Measurements from ENCODE around the gene RGS14.
A peak's percentile ranks its signal among the peaks of the same experiment; 100 is the strongest.
"Not testable (repeated sequence)": the region's sequence is repeated elsewhere in the genome, so short reads cannot be mapped to it uniquely, and the experiment has no call there.

The RGS14 gene

DNA sequence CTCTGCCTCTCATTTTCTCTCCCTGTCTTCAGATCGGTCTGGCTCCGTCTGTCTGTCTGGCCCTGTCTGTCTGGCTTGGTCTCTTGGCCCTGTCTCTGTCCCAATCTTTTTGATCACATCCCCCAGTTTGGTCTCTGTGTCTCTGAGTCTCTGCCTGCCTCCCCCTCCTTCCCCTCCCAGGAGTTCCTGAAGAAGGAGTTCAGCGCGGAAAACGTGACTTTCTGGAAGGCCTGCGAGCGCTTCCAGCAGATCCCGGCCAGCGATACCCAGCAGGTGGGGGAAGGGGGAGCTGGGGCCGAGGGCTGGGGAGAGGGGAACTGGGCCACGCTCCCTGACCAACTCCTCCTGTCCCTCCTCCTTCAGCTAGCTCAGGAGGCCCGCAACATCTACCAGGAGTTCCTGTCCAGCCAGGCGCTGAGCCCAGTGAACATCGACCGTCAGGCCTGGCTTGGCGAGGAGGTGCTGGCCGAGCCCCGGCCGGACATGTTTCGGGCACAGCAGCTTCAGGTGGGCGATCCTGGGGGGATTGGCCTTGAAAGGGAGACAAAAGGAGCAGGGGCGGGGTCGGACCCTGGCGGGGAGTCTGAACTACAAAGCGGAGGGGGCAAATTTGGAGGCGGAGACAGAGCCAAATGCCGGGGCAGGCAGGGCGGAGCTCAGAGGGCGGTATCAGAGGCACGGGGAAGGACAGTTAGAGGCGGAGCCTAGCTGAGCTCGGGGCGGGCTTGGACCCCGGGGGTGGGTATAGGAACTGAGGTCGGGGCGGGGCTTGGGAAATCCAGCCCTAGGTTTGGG, 9.0 kb downstream of the RGS14 start:
- no peak for DNase-seq (ENCODE audit: low read depth in 3 of 3)

DNA sequence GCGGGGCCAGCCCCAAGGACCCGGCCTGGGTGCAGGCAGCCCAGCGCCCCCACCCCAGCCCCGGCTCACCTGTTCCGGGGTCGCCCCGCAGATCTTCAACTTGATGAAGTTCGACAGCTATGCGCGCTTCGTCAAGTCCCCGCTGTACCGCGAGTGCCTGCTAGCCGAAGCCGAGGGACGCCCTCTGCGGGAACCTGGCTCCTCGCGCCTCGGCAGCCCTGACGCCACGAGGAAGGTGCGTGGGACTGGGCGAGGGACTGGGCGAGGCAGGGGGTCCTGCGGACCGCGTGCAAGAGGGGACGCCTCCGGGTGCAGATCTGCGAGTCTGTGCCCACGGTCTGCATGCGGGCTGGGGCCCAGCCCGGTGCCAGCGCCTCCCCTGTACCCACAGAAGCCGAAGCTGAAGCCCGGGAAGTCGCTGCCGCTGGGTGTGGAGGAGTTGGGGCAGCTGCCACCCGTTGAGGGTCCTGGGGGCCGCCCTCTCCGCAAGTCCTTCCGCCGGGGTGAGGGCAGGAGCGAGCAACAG, 9.7 kb downstream of the RGS14 start:
- DNase-seq (ENCODE audit: low read depth in 3 of 3), result no peak

DNA sequence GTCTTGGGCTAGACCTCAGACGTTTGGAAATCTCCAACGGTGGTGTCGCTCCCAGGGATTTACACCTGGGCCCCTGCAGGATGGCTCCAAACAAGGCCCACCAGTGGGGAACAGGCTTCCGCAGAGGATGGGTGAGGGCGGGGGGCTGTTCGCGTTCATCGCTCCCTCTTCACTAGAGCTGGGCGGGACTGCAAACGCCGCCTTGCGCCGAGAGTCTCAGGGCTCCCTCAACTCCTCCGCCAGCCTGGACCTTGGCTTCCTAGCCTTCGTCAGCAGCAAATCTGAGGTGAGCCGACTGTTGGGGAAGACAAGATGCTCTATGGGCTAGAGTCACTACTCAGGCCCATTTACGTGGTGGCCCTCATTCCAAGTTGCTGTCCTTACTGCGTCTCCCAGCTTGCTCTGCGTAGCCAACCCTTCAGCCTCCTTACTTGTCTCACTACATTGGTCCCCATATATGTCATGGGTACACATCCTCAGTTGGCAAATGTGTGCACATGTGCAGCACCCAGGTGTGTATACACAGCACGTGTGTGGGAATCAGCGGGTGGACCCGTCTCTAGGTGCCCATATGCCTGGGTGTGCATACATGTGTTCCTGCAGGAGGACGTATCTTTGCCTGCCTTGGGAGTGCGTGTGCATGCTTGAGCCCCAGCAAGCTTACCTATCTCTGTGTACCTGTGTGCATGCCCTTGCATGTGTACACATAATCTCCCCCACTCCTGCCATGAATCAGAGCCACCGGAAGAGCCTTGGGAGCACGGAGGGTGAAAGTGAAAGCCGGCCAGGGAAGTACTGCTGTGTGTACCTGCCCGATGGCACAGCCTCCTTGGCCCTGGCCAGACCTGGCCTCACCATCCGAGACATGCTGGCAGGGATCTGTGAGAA, 10.5 kb downstream of the RGS14 start:
- DNase-seq (ENCODE audit: low read depth in 3 of 3), result no peak

DNA sequence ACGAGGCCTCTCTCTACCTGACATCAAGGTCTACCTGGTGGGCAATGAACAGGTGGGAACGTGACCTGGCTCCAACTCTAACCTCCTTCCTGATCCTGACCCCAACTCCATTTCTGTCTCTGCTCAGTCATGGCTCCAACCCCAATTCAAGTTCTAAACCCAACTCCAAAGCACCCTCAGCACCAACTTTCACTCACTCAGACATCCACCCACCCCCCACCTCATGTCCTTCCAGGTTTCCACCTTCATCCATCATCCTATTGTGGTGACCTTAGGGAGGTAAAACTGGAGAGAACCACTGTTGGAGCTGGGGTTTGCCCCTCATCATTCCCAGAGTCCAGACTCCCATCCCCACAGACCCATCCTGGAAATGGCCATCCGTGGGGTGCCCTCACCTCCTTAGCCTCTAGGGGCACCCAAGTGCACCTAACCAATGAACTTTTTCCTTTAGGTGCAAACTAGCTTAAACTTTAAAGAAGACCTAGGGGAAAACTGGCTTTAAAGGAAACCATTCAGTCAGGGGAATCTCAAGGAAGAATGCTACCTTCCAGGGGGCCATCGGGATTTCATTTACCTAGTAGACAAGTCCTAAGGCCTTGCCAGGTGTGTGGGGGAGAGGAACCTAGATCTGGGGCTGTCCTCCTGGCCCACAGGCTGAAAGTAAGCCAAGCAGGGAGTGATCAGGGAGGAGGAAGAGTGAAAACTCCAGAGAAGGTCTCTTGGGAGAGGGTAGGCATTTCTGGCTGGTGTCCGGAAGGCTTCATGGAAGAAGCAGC, 11.3 kb downstream of the RGS14 start:
- DNase-seq (ENCODE audit: low read depth in 3 of 3), result no peak

DNA sequence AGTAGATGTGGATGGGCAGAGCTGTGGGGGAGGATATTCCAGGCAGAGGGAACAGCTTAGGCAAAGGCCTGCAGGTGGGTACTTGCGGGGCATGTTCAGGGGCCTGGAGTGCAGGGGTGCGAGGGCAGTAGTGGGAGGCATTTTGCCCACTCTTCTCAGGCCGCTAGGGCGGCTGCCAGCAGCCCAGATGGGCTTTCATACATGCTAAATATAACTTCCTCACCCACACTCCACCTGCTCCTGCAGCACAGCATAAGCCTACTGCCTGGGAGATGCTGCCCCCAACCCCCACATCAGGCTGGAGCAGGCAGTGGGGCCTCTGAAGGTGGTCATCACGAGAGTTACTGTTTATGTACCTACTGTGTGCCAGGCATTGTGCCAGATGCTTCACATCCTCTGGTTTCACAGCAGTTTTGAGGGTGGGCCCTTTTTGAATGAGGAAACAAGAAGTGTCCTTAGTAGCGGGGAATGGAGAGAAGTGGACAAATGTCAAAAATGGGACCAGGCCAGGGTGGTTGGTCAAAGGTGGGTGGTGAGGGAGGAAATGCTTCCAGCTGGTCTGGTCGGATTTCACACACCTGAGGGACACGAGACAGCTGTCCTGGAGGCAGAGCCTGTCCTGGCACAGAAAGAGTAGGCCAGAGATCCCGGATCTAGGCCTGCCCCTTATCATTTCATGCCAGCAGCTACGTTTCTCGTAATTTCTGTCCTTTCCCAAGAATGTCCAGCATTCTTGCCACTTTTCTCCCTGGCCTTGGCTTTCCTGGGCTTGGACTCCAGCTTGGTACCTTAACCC, 12.1 kb downstream of the RGS14 start:
- no peak for DNase-seq (ENCODE audit: low read depth in 3 of 3)

DNA sequence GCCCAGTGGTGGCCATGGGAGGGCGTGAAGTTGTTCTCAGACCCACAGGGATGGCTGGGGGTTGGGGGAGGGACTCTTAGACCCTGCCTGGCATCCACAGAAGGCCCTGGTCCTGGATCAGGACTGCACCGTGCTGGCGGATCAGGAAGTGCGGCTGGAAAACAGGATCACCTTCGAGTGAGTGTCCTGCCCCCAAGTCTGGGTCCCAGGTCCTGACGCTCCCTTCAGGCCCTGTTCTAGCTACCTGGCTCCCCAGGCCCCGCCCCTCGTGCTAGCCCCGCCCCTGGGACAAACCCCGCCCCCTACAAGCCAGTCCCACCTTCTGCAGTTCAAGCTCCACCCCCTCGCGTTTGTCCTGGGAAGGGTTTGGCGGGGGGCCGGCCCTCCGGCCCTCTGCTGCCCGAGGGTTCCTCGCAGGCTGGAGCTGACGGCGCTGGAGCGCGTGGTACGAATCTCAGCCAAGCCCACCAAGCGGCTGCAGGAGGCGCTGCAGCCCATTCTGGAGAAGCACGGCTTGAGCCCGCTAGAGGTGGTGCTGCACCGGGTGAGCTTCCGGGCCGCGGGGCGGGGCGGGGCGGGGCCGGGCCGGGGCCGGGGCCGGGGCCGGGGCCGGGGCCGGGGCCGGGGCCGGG, 12.9 kb downstream of the RGS14 start:
- peak in 1 of 3 experiments; percentile 61 for DNase-seq (ENCODE audit: low read depth in 3 of 3)

DNA sequence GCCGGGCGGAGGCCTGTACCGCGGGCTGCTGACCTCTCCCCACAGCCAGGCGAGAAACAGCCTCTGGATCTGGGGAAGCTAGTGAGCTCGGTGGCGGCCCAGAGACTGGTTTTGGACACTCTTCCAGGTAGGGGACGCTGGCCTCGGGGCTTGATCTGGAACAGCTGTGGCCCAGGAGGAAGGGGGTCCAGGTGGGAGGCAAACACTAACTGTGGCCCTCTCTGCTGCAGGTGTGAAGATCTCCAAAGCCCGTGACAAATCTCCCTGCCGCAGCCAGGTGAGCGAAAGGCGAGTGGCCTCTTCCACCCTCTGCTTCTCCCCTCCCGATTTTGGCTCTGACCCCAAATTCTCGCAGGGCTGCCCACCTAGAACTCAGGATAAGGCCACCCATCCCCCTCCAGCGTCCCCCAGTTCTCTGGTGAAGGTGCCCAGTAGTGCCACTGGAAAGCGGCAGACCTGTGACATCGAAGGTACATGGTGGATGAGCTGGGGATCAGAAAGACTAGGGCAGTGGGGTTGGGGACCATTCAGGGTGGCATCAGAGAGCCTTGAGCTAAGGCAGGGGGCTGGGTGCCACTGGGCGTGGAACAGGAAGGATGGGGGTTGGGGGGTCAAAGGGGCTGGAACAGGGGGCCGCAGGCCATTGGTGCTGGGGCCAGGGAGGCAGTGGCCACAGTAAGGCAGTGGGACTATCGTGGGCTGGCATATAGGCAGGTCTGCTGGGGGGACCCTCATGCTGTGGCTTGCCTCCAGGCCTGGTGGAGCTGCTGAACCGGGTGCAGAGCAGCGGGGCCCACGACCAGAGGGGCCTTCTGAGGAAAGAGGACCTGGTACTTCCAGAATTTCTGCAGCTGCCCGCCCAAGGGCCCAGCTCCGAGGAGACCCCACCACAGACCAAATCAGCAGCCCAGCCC, 13.7 kb downstream of the RGS14 start:
- no peak for DNase-seq (ENCODE audit: low read depth in 3 of 3)

DNA sequence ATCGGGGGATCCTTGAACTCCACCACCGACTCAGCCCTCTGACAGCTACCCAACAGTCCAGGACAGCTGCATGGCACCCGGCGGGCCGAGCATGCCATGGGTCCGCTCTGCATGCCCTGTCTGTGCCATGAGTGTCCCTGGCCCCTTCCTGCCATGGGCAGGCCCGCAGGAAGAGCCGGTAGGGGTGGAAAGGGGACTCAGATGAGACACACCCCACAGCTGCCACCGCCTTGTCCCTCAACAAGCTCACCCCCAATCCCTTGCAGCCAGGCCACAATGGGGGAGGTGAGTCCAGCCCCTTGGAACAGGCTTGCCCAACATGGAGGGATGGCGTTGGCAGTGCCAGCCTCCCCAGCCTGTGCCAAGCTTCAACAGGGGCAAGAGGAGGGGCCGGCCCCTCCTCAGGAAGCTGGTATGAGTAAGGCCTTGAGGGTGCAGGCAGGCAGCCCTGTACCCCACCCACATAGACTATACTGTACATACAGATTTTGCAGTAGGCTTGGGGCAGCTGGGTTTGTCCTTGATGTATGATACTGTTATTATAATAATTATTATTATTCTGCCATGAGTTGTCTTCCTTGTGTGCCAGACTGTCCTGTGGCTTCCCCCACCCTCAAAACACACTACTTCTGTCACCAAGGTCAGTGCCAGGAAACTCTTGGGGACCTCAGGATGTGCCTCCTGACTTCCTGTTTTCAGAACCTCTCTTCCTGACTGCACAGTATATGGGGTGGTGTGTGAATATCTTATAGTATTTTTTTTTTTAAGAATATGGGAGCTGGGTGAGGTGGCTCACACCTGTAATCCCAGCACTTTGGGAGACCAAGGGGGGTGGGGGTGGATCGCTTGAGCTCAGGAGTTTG, 14.5 kb downstream of the RGS14 start:
- no peak for DNase-seq (ENCODE audit: low read depth in 3 of 3)

DNA sequence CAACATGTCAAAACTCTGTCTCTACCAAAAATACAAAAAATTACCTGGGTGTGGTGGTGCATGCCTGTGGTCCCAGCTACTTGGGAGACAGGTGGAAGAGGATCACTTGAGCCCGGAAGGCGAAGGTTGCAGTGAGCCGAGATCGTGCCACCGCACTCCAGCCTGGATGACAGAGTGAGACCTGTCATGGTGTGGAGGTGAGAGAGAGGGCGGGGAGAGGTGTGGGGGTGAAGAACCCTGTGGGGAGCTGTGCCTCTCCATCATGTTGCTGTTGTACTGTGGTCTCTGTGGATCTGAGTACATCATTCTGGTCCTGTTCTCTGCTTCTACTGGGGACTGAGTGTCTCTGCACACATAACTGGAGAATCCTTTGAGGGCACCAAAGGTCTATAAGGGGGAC, 15.2 kb downstream of the RGS14 start:
- no peak for DNase-seq (ENCODE audit: low read depth in 3 of 3)

DNA sequence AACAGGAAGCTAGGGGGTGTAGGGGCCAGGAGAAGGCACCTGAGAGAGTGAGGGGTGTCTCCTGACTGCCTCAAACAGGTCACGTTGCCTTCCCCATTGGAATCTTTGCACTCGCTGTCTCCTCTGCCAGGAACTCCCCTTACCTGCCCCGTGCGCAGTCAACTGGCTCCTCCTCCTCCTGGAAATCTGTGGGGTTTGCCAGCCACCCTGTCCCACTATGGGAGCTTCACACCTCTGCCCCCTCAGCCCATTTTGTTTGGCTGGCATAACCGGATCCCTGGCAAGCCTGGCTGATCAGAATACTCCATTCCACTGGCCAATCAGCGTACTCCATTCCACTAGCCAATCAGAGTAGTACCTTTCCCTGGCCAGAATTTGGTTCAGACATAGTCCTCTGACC, 16.1 kb downstream of the RGS14 start:
- DNase-seq (ENCODE audit: low read depth in 3 of 3), result no peak

DNA sequence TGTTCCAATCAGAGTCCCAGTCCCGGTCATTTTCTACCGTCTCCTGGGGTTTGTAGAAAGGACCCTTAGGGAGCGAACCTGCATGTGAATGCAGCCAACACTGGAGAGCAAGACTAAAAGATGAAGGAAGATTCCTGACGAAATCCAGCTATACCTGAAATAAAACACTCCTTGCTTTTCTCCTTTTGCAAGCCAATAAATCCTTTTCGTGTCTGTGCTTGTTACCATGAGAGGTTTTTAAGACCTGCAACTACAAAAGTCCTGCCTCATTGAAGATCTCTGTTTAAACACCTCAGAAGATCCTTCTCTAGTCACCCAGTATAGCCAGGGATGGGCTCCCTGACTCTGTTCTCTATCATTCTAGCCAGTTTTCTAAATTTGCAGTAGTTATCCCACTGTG, 16.5 kb downstream of the RGS14 start:
- no peak for DNase-seq (ENCODE audit: low read depth in 3 of 3)

DNA sequence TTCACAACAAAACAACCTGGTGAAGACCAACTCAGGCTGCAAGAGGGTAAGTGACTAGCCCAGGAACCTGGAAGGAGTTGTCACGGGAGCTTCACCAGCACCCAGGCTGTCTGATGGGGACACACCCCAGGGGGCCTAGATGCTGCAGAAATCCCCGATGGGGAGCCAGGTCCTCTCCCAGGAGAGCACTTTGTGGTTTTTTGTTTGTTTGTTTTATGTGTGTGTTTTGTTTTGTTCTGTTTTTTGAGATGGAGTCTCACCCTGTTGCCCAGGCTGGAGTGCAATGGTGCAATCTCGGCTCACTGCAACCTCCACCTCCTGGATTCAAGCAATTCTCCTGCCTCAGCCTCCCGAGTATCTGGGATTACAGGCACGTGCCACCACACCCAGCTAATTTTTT, 17.8 kb downstream of the RGS14 start:
- DNase-seq (ENCODE audit: low read depth in 3 of 3), result not testable (repeated sequence)

DNA sequence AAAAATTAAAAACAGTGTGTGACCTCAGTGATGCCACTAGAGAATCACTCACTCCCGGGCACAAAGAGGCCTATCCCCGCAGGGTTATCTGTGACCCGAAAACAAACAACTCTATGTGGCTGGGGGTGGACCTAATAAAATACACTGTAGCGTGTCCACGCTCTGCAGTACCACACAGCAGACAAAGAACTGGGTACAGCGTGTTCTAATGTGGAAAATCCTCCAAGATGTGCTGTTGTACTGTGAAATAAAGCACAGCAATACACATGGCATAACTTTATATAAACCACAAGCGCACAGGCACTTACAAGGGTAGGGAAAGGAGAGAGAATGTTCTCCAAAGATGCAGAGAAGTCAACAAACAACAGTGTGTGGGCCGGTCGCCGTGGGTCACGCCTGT, 18.4 kb downstream of the RGS14 start:
- DNase-seq (ENCODE audit: low read depth in 3 of 3), result no peak

DNA sequence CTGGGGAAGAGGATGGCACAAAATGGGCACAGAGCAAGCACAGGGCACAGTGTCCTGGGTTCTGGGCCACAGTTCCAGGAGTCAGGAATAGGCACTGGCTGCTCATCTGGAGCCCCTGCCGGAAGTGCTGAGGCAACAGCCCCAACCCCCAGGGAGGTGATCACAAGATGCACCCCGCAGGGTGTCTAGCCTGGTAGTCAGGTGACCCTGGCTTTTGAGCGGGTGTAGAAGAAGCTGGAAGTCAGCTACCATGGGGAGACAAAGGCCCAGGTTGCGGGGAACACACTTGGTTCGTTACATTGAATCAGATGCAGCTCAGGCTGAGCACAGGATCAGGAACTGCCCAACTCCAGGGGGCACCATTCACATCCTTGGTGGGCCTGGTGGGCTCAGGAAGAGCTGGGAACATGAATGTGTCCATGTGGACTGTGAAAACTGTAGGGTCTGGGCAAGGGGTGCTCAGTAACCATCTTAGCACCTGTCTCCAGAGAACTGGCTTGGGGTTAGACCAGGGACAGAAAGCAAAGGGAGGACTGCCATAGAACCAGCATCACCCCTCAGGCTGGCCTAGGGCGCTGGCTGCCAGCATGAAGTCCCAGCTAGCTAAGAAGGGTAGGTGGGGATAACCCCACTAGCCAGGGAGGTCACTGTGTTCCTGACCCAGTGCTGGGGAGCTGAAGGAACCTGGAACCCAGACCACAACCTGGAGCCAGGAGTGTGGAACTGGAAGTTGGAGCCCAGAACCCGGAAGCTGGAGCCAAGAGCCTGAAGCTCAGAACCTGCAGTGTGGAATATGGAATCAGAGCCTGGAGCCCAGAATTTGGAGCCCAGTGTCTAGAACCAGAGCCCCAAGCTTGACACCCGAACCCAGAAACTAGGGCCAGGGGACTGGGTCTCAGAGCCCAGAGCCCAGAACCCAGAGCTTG, 20.4 kb downstream of the RGS14 start:
- DNase-seq (ENCODE audit: low read depth in 3 of 3), result no peak

DNA sequence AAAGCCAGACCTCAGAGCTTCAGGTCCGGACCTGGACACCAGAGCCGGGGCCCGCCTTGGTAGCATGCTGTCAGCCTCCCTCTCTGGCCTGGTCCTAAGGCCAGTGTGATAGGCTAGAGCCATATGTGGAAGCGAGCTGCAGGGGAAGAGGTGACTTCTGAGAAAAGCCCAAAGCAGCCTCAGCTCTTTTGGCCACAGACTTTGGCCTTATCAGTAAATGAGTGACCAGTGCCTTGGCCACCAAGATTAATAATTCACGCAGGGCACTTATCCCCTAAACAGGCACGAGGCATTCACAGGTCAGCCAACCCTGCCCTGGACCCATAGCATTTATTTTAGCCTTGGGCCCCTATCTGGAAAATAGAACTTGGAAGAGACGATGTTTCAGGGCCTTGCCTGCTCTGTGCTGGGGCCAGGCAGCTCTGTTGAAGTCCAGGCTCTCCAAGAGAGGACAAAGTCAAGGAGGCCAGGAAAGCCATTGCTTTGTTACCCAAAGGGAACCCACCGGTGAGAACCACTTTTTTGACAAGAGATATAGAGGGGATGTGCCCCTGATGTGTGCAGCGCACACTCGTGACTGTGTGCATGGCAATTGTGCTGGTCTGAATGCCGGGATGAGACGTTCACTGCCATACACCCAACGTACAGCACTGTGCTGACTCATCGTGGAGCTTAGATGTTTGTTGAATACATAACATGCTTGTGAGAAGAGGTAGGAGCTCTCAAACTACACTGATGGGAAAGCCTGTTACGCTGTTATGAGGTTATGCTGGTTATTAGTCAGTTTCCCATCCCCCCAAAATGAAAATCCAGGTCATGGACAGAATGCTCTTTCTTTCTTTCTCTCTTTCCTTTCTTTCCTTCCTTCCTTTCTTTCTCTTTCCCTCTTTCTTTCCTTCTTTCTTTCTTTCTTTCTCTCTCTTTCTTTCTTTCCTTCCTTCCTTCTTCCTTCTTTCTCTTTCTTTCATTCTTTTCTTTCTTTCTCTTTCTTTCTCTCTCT, 21.5 kb downstream of the RGS14 start:
- no peak for DNase-seq (ENCODE audit: low read depth in 3 of 3)

DNA sequence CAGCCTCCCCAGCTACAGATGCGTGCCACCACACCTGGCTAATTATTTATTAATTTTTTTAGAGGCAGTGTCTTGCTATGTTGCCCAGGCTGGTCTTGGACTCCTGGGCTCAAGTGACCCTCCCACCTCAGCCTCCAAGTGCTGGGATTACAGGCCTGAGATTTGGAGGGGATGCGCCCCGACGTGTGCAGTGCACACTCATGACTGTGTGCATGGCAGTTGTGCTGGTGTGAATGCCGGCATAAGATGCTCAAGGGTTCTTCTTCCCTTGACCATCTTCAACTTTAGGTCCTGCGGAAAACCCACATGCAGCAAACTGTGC, 23.0 kb downstream of the RGS14 start:
- DNase-seq (ENCODE audit: low read depth in 3 of 3), result no peak

Measured in stimulated activated CD4-positive, alpha-beta T cell treated with anti-CD3 and anti-CD28 coated beads, TNF-alpha, amount 100 ng/mL, for 24 hours (primary cell).